Body of pancreas (tissue), 4 donors: Measurements from ENCODE around the gene LCE7A.

Source experiments
- CTCF ChIP-seq, 7 experiments: fragments of 450-650 bp in 4 of 7; fragments of 200-600 bp in 3 of 7; sonication (generic) in 3 of 7; IDR thresholded peaks; one replicate each; pipeline ENCODE4 v1.5.1; 2016 to 2019; ENCODE audit warnings: antibody characterized with exemption in 7 of 7
- POLR2A ChIP-seq, 3 donors: fragments of 450-650 bp; IDR thresholded peaks; one replicate each; pipeline ENCODE4 v1.6.1; 2016; ENCODE audit warnings: antibody characterized with exemption in 3 of 3, mild to moderate bottlenecking in 2 of 3

- TF ChIP-seq CTCF (IDR thresholded peaks at IDR 0.05) (no peak), POLR2A (IDR thresholded peaks at IDR 0.05) (no peak)
Observed at GRCh38 chr1:152884966-152885624, 25.3 kb downstream of the LCE7A start.
